OCI-LY7 (cell line): ENCODE measurements around the gene QSOX1. TPM values are rescaled to one million over a fixed set of nuclear protein-coding genes. Genes with fewer than 3 reads are reported as not detected.

ENCODE experiments used
- BruUV-seq: library from RNA; stranded (reverse); fragments of 400-500 nt; replicated peaks from 2 replicates; lab custom pipeline; 2021; lab: Mats Ljungman, UMichigan
- CTCF ChIA-PET: fragments of 300-600 bp; sonication (Branson Sonifier 250); formaldehyde crosslinking; loops from one replicate; lab custom pipeline; 2022; ENCODE audit warnings: antibody characterized with exemption; ENCODE audit not compliant: unreplicated experiment; lab: Charles Lee
- POLR2A ChIA-PET: fragments of 300-600 bp; sonication (Branson Sonifier 250); formaldehyde crosslinking; loops from one replicate; lab custom pipeline; 2022; ENCODE audit warnings: antibody characterized with exemption; lab: Charles Lee
- DNase-seq: peaks from one replicate; pipeline ENCODE4 v3.0.0-alpha.2; 2015; ENCODE audit warnings: low spot score
- H2AFZ ChIP-seq: fragments of 200-600 bp; sonication (generic), shearing (Covaris generic); 2 replicates; pipeline ENCODE4 v1.6.1; 2014; ENCODE audit warnings: mild to moderate bottlenecking, antibody characterized with exemption, low read length, moderate library complexity
- H3K27ac ChIP-seq: fragments of 200-600 bp; sonication (generic); 2 replicates; pipeline ENCODE4 v1.5.1; 2014; ENCODE audit warnings: mixed run types, low read depth, mild to moderate bottlenecking, moderate library complexity, low read length, inconsistent platforms; ENCODE audit not compliant: poor library complexity, severe bottlenecking
- H3K36me3 ChIP-seq: fragments of 200-600 bp; sonication (generic); 2 replicates; pipeline ENCODE4 v1.6.1; 2014; ENCODE audit warnings: mild to moderate bottlenecking, antibody characterized with exemption, low read length, moderate library complexity, mixed read lengths; ENCODE audit not compliant: insufficient read depth
- H3K4me1 ChIP-seq: fragments of 200-600 bp; sonication (generic); 2 replicates; pipeline ENCODE4 v1.5.1; 2014; ENCODE audit warnings: mild to moderate bottlenecking, low read length; ENCODE audit not compliant: insufficient read depth, poor library complexity, severe bottlenecking
- H3K4me2 ChIP-seq: fragments of 200-600 bp; sonication (generic); 2 replicates; pipeline ENCODE4 v1.6.1; 2014; ENCODE audit warnings: mild to moderate bottlenecking, low read length
- H3K4me3 ChIP-seq: fragments of 200-600 bp; sonication (generic); 2 replicates; pipeline ENCODE4 v1.5.1; 2014; ENCODE audit warnings: mild to moderate bottlenecking, low read depth, low read length; ENCODE audit not compliant: poor library complexity, severe bottlenecking
- H3K79me2 ChIP-seq: fragments of 200-600 bp; sonication (generic); 2 replicates; pipeline ENCODE4 v1.6.1; 2016; ENCODE audit warnings: low read depth, mild to moderate bottlenecking, low read length, moderate library complexity, mixed read lengths; ENCODE audit not compliant: insufficient read depth
- H3K9me2 ChIP-seq: fragments of 200-600 bp; sonication (generic); 2 replicates; pipeline ENCODE4 v1.6.1; 2016; ENCODE audit warnings: mild to moderate bottlenecking, low read length, mixed read lengths; ENCODE audit not compliant: insufficient read depth
- H3K9me3 ChIP-seq: fragments of 200-600 bp; sonication (generic); 2 replicates; pipeline ENCODE4 v1.6.1; 2014; ENCODE audit warnings: mild to moderate bottlenecking, mixed run types, low read length, mixed read lengths
- H4K20me1 ChIP-seq: fragments of 200-600 bp; sonication (generic); 2 replicates; pipeline ENCODE4 v1.6.1; 2014; ENCODE audit warnings: mild to moderate bottlenecking, antibody characterized with exemption, low read length, moderate library complexity, mixed read lengths; ENCODE audit not compliant: insufficient read depth
- EZH2phosphoT487 ChIP-seq: fragments of 200-600 bp; sonication (generic); IDR thresholded peaks from 2 replicates; pipeline ENCODE4 v1.6.1; 2018; ENCODE audit warnings: low read depth, borderline replicate concordance, mild to moderate bottlenecking, mixed run types, antibody characterized with exemption, low read length, moderate library complexity, mixed read lengths
- intact Hi-C: fragments of 100-400 bp; cut with micrococcal nuclease; formaldehyde crosslinking; loops from one replicate; pipeline ENCODE4 v1.10.0; 2022; ENCODE audit not compliant: unreplicated experiment
- total RNA-seq, 2 experiments: library from RNA; depleted of rRNA in 1 of 2; stranded (reverse); fragments of >200 nt in 1 of 2; shearing (Covaris generic) in 1 of 2; gene quantifications; 2 replicates each; pipeline ENCODE4 v1.2.3, GENCODE V29; 2014 to 2022
- TF ChIP-seq, protein P1 (sequence below): fragments of 200-600 bp; sonication (generic); conservative IDR thresholded peaks from 2 replicates; pipeline ENCODE4 v1.5.1; 2014; ENCODE audit warnings: mild to moderate bottlenecking, antibody characterized with exemption, low read length, moderate library complexity, mixed read lengths

Gene QSOX1
- total RNA-seq, 2 experiments from 2014 or later = 8.4 to 23.6 TPM

DNA sequence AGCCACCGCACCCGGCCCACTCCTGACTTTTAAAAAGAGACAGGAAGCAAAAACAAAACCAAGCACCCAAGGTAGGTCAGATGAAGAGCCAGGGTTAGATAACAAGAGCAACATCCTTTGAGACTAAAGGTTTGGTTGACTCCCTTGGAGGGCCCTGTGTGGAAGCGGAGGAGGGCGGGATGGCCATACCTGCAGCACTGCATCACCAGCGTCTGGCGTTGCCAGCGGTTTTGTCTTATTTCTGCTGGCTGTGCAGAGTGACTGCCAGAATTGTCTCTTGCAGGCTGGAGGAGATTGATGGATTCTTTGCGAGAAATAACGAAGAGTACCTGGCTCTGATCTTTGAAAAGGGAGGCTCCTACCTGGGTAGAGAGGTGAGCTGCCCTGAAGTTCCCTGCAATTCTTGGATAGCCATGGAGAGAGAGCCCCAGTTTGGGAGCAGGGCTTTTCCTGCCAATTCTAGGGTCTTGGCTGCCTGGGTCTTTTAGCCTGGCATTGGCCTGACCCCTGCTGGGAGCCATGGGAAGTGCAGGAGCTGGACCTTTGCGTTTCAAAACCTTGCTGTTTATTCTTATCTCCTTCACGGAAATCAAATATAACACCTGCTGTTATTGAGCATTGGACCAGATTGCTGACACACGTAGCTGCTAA, 24.0 kb downstream of the QSOX1 start:
- Histone ChIP-seq H3K9me2 (no peaks in the 10 kb centered on the region), H2AFZ (no peak overlapping the region), H3K4me3 (no peak overlapping the region), H3K4me2 (no peak overlapping the region), H4K20me1 (no peaks in the 10 kb centered on the region), H3K36me3 (no peaks in the 10 kb centered on the region), H3K79me2 (no peaks in the 10 kb centered on the region), H3K9me3 (no peaks in the 10 kb centered on the region), H3K27ac (no peak overlapping the region), H3K4me1 (no peaks in the 10 kb centered on the region)
- CTCF ChIA-PET = interaction anchor here (0.5 to 1.4 kb wide), 5 partner anchors 11 to 368 kb away, joined by 3 to 8 read pairs (median 4); no protein-coding TSS in a partner anchor
- no peak for TF ChIP-seq EZH2phosphoT487
- TF ChIP-seq, protein P1, sequence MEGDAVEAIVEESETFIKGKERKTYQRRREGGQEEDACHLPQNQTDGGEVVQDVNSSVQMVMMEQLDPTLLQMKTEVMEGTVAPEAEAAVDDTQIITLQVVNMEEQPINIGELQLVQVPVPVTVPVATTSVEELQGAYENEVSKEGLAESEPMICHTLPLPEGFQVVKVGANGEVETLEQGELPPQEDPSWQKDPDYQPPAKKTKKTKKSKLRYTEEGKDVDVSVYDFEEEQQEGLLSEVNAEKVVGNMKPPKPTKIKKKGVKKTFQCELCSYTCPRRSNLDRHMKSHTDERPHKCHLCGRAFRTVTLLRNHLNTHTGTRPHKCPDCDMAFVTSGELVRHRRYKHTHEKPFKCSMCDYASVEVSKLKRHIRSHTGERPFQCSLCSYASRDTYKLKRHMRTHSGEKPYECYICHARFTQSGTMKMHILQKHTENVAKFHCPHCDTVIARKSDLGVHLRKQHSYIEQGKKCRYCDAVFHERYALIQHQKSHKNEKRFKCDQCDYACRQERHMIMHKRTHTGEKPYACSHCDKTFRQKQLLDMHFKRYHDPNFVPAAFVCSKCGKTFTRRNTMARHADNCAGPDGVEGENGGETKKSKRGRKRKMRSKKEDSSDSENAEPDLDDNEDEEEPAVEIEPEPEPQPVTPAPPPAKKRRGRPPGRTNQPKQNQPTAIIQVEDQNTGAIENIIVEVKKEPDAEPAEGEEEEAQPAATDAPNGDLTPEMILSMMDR = peak; percentile 98
- peak; percentile 61 for DNase-seq
- POLR2A ChIA-PET = interaction anchor here (0.7 to 1.6 kb wide), 5 partner anchors 9 to 296 kb away, joined by 3 to 5 read pairs (median 4); no protein-coding TSS in a partner anchor
- no TSS peak for BruUV-seq
- intact Hi-C loops = loop anchor here (1.0 to 5.0 kb wide), 3 partner anchors 311 to 472 kb away; no protein-coding TSS in a partner anchor

DNA sequence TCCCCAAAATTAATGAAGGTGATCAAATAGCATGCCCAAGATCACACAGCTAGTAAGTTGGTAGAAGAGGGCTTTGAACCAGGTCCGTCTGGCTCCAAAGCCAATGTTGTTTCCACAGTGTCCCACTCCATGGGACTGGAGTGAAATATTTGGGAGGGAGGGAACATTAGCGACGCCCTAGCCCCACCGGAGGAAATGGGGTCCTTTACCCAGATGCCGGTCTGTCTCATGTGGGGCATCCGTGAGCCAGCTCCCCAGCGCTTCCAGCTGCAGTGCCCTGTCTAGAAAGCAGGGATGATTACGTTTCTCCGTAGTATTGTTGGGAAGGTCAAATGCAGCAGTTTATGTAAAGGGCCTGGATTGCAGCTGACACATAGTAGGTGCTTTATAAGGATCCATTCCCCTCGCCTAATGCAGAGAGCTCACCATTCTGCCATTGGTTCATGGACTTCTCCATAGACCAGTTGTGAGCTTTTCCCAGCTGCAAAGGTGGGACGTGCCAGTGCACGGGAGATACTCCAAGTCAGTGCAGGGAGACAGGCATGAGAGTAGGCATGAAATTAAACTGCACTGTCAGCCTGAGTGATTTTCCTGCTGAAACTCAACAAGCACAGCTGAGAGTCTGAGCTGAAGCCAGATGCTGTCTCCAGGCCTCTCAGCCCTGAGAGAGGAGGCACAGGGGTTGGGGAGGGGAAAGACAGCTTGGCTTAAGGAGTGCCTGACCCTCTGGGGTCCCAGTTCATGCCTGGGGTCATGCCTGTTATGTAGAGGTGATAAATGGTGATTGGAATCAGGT, 24.7 kb downstream of the QSOX1 start:
- H3K36me3 ChIP-seq = no peaks in the 10 kb centered on the region
- no peak overlapping the region for H3K27ac ChIP-seq
- no peak for TF ChIP-seq EZH2phosphoT487
- TF ChIP-seq, protein P1 = no peak; the same call in 1 of the 2 replicates
- H3K4me3 ChIP-seq = no peak overlapping the region
- H3K4me1 ChIP-seq = no peaks in the 10 kb centered on the region
- H4K20me1 ChIP-seq = no peaks in the 10 kb centered on the region
- CTCF ChIA-PET = interaction anchor here (0.5 to 1.4 kb wide), 4 partner anchors 12 to 369 kb away, joined by 3 to 8 read pairs (median 5); no protein-coding TSS in a partner anchor
- no peaks in the 10 kb centered on the region for H3K79me2 ChIP-seq
- no peak overlapping the region for H2AFZ ChIP-seq
- BruUV-seq = no TSS peak
- POLR2A ChIA-PET = interaction anchor here (0.8 to 1.6 kb wide), 8 partner anchors 8 to 296 kb away, joined by 3 to 5 read pairs (median 3); no protein-coding TSS in a partner anchor
- H3K4me2 ChIP-seq = no peak overlapping the region
- no peaks in the 10 kb centered on the region for H3K9me3 ChIP-seq
- no peak for DNase-seq
- H3K9me2 ChIP-seq = no peaks in the 10 kb centered on the region
- intact Hi-C loops = loop anchor here (1.0 to 5.0 kb wide), 3 partner anchors 312 to 473 kb away; no protein-coding TSS in a partner anchor
